ENCODE results near the gene CFAP299.

CFAP299 gene

GRCh38 chr4:80515496-80515895 is 180.0 kb downstream of the CFAP299 start:
- TF ChIP-seq CREB1 (IDR thresholded peaks at IDR 0.05; ENCODE audit: low read depth) = no peak
- no peak for TF ChIP-seq USF1 (IDR thresholded peaks at IDR 0.05)
- no peak for TF ChIP-seq REST (IDR thresholded peaks at IDR 0.05; ENCODE audit: low read depth)
- no peak for TF ChIP-seq TCF12 (IDR thresholded peaks at IDR 0.05; ENCODE audit: low read depth)

GRCh38 chr4:80521438-80521837 is 185.9 kb downstream of the CFAP299 start:
- TF ChIP-seq CREB1 (IDR thresholded peaks at IDR 0.05; ENCODE audit: low read depth) (no peak), REST (IDR thresholded peaks at IDR 0.05; ENCODE audit: low read depth) (no peak), EP300 (IDR thresholded peaks at IDR 0.05; ENCODE audit: borderline replicate concordance) (no peak), EGR1 (IDR thresholded peaks at IDR 0.05) (no peak), TEAD4 (IDR thresholded peaks at IDR 0.05) (no peak), RAD21 (IDR thresholded peaks at IDR 0.05; ENCODE audit: low read depth) (no peak), CEBPB (IDR thresholded peaks at IDR 0.05) (no peak), MAX (IDR thresholded peaks at IDR 0.05) (no peak), TCF12 (IDR thresholded peaks at IDR 0.05; ENCODE audit: low read depth) (no peak), TAF1 (IDR thresholded peaks at IDR 0.05; ENCODE audit: low read depth) (no peak), FOXM1 (IDR thresholded peaks at IDR 0.05; ENCODE audit: borderline replicate concordance, low read depth) (no peak), USF1 (IDR thresholded peaks at IDR 0.05) (no peak), YY1 (IDR thresholded peaks at IDR 0.05; ENCODE audit: low read depth) (no peak)

- no peak for TF ChIP-seq EGR1 (IDR thresholded peaks at IDR 0.05)
- no peak for TF ChIP-seq TAF1 (IDR thresholded peaks at IDR 0.05; ENCODE audit: low read depth)
- TF ChIP-seq MAX (IDR thresholded peaks at IDR 0.05) = no peak
- no peak for TF ChIP-seq CEBPB (IDR thresholded peaks at IDR 0.05)
- TF ChIP-seq RAD21 (IDR thresholded peaks at IDR 0.05; ENCODE audit: low read depth) = no peak
- no peak for TF ChIP-seq CREB1 (IDR thresholded peaks at IDR 0.05; ENCODE audit: low read depth)
- TF ChIP-seq NFIC (IDR thresholded peaks at IDR 0.05) = no peak
- TF ChIP-seq FOXM1 (IDR thresholded peaks at IDR 0.05; ENCODE audit: borderline replicate concordance, low read depth) = no peak
- TF ChIP-seq TCF12 (IDR thresholded peaks at IDR 0.05; ENCODE audit: low read depth) = no peak
- no peak for TF ChIP-seq ZBTB7A (IDR thresholded peaks at IDR 0.05; ENCODE audit: low read depth)
- no peak for TF ChIP-seq USF1 (IDR thresholded peaks at IDR 0.05)
- no peak for TF ChIP-seq REST (IDR thresholded peaks at IDR 0.05; ENCODE audit: low read depth)
- no peak for TF ChIP-seq TEAD4 (IDR thresholded peaks at IDR 0.05)
- no peak for TF ChIP-seq EP300 (IDR thresholded peaks at IDR 0.05; ENCODE audit: borderline replicate concordance)
Measured at GRCh38 chr4:80526697-80527096, 191.2 kb downstream of the CFAP299 start.

GRCh38 chr4:80529026-80529425 is 193.5 kb downstream of the CFAP299 start:
- TF ChIP-seq RAD21 (IDR thresholded peaks at IDR 0.05; ENCODE audit: low read depth) = no peak
- no peak for TF ChIP-seq CEBPB (IDR thresholded peaks at IDR 0.05)
- no peak for TF ChIP-seq USF1 (IDR thresholded peaks at IDR 0.05)
- TF ChIP-seq REST (IDR thresholded peaks at IDR 0.05; ENCODE audit: low read depth) = no peak
- TF ChIP-seq FOXM1 (IDR thresholded peaks at IDR 0.05; ENCODE audit: borderline replicate concordance, low read depth) = no peak

All from Ishikawa (cell line).